GM19238 (cell line): Measurements from ENCODE around the gene SMOC2.
"Not testable (repeated sequence)": the region's sequence is repeated elsewhere in the genome, so short reads cannot be mapped to it uniquely, and the experiment has no call there.

Experiments
- DNase-seq: peaks from one replicate; pipeline ENCODE4 v3.0.0; 2011; ENCODE audit warnings: low spot score; ENCODE audit not compliant: insufficient read length

The SMOC2 gene

DNA sequence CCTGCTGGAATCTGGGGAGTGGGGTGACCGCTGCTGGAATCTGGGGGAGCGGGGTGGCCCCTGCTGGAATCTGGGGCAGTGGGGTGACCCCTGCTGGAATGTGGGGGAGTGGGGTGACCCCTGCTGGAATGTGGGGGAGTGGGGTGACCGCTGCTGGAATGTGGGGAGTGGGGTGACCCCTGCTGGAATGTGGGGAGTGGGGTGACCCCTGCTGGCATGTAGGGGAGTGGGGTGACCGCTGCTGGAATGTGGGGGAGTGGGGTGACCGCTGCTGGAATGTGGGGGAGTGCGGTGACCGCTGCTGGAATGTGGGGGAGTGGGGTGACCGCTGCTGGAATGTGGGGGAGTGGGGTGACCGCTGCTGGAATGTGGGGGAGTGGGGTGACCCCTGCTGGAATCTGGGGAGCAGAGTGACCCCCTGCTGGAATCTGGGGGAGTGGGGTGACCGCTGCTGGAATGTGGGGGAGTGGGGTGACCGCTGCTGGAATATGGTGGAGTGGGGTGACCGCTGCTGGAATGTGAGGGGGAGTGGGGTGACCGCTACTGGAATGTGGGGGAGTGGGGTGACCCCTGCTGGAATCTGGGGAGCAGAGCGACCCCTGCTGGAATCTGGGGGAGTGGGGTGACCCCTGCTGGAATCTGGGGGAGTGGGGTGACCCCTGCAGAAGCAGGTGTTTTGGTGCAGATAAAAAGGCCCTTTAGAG, 97.4 kb downstream of the SMOC2 start:
- not testable (repeated sequence) for DNase-seq

DNA sequence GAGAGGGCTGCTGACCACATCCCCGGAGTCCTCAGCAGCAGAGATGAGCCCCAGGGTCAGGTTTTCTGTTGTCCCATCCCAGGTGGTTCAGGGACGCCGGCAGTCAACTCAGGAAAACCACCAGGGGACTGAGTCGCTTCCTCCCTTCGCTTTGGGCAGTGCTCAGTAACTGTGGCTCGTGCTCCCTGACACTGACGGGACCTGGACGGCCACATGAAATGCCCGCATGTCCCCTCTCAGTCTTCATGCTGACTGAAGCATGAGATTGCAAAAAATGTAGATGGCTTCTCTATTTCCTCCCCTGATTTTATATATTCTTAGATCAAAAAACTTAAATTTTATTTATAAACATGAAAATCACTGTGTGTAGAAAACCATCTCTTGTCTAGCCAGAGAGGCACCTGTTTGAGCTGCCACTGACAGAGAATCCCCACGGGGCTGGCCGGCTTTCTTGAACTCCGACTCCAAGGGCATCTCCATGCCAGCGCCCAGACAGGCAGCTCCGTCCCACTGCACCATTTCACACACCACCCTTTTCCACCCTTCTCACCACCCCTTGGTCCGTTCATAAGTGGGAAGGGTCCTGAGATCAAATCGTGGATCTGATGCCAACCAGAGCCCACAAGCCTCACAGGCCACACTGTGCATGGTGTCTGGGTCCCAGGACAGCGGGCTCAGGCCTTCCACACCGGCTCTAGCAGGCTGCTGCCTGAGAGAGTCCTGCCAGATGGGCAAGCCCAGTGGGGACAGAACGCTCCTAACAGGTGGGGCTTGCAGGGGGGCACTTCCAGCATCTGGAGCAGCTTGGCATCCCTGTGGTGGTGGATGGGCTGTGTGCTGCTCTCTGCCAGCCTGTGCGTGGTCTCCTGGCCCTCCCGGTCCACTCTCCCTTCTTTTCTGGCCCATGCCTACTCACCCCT, 98.2 kb downstream of the SMOC2 start:
- DNase-seq, result no peak

DNA sequence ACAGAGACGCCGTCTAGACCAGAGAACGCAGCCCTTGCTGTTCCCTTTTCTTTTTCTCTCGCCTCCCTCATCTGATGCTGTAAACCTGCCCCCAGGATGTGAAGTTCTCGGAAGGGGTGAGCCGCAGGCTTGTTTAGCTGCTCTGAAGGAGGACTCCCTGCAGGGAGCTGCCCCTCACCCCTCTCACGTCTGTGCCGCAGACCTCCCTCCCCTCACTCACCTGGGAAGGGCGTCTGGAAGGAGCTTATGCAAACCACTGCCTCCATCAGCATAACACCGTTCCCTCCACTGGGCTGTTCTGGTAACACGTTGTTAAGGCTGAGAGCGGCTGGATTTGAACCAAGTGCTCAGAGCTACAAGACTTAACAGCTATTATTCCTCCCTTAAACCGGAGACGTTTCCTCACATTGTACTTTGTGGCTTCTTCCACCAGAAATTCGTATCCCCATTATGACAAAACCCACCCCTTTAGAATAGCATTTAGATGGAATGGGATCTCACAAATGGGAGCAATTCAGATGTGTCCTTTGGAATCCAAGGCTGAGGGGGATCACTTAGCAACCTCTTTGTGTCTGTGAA, 99.8 kb downstream of the SMOC2 start:
- DNase-seq, result no peak

DNA sequence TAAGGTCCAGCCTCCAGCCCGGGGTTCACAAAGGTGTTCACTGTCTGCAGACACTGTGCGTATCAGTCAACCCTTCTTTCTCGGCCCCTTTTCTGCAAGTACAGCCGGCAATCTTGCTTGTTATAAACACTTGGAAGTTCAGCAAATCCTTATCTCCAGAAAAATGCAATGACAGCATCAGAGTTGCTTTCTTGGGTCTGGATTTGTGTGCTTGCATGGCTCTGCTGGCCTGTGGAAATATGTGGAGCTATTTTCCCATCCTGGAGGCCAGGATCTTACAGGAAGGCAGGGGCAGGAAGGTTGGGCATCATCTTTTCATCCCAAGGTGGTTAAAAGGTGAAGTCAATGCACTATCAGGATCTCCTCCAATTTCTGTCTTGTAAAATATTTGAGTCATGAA, 100.3 kb downstream of the SMOC2 start:
- DNase-seq, result no peak

DNA sequence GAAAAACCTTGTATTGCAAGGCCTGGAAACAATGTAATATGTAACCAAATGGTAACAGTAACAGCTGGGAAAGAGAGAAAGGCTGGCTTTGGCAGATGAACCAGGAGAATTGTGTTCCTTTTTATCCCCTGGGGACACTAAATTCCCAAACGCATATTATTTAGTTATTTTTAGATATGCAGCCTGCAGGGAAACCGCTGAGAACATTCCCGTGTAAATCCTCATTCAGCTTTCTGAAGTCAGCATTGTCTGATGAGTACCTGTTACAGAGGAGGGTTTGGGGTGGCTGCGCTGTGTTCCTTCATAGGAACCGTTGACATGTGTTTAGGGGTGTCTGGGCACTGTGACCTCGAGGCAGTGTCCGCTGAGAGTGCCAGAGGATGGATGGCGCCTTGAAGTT, 101.3 kb downstream of the SMOC2 start:
- DNase-seq, result no peak

DNA sequence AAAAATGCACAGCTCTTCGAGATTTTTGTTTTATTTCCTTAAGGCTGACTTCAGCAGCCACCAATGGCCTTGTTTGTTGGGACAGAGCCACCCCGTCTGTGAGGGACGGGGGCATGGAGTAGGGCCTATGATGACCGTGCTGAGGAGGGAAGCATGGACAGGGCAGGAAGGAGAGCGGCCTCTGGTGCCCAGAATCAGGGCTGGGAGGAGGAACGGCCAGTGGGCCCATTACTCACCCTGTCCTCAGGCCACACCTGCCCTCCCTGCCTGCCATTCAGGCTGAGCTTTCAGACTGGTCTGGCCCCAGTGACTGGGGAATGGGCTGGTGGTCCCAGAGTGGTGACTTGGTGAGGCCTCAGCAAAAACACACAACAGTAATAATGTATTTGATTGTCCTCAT, 104.4 kb downstream of the SMOC2 start:
- DNase-seq, result no peak

DNA sequence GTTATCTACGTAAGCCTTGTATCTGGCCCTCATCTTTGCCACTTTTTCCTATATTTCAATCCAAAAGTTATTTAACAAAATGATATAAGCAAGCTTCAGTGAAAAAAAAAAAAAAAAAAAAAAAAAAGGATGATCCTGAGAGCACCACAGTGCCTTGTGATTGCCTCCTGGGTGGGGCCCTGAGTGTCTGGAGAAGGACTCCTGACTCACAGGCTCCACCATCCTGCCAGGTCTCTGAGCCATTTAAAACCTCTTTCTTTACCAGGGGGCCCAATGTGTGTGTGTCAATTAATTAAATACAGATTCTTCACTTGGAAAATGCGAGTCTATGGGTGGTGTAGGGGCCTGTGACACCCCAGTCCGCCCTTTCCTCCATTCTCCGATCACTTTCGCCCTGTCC, 105.2 kb downstream of the SMOC2 start:
- DNase-seq, result no peak

DNA sequence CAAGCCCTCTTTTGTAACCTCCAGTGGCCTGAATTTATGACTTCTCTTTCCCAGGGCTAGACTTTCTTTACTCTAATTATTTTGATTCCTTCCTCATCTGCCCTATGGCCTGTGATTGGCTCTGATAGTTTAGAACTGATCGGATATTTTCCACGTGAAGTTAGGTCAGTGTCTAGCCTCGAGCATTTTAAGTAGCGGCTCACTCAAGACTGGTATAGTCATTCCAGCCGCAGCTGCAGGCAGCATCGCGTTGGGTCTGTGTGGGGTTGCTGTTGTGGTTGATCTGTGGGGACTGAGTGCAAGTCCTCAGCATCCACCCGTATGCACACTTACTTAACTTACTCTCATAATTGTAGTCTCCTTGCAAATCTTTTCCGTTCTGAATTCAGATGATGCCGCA, 105.7 kb downstream of the SMOC2 start:
- no peak for DNase-seq

DNA sequence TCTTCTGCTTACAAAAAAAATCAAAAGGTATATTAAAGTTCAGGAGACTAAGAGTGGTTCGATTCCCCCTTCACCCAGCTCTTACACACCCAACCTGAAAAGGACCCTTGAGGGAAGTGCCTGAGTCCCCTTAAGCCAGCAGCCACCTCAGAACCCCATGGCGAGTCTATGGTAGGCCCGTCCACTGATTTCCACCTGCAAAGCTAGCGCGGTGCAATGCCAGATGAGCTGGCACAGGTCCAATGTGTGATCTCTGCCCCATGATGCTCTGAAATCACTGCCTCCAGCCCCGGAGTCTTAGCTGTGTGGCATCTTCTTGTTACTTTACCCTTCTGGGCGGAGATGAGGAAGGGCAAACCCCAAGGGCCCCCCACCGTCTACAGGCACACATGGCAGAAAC, 109.3 kb downstream of the SMOC2 start:
- no peak for DNase-seq

DNA sequence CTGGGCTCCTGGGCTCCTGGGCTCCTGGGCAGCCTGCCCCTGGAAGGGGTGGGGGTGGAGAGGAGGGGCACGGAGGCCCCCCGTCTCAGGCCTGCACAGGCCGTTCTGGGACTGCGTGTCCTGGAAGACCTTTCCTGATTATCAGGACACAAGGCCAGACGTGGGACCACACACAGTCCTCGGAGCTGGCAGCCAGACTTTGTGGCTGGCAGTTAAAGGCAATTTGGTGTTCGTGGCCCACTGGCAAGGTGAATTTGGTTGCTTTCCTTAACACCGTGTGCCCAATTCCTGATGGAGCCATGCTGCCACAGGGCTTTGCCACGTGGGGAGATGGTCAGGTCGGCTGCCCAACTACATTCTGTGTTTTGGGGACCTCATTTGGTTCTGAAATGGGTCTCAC, 113.5 kb downstream of the SMOC2 start:
- DNase-seq, result no peak

DNA sequence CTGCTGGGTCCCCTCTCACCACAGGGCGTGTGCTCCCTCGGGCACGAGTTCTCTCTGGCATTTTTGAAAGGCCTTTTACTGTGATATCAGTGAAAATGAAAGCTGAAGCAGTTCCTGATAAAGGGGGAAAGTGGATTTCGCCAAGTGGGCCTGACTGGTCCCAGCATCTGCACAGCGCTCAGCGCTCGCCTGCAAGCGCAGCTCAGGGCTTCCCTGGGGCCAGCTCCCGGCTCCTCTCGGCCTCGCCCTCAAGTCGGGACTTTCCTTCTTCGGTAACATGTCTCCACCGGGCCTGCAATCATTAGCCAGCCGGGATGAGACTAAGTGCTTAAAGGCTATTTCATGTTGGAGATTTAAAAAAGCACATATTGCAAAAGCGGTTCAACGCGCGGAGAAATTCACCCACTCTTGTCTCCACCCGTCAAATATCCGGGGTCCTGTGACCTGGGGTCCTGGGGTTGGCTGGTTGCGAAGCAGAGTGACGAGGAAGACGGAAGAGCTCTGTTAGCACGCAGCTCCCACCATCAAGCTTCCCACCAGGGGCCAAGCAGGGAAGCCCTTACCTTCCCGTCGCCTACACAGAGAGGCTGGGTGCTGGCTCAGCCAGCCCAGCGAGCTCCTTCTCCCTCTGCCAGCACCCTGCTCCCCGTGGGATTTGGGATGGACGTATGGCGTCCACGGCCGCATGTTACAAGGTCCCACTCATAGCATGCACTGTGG, 114.1 kb downstream of the SMOC2 start:
- no peak for DNase-seq

DNA sequence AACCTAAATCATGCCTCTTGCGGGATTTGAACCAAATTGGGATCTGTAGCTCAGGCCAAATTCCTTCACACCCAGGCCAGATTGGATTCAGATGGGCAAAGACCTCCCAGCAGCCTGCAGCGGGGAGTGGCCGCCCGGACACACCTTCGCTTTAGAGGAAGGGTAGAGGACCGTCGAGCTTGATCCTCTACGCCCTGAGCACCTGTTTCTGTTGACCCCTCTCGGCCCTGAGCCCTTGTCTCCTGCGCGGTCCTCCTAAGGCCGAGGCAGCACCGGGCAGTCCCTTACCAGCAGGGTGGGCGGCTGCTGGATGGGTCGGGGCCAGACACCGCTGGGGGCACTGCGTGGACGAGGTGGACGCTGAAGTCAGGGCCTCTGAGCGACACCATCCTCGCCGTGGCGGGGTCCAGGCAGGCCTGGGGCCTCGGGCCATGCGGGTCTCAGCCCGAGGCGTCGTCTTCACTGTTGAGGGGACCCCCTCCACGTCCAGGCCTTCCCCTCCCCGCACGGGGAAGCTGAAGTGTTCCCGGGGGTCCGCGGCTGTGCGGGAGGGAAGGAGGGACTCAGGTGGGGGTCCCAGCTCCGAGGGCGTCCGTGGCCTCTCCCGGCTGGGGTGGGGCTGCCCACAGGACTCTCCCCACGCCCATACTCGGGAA, 114.8 kb downstream of the SMOC2 start:
- DNase-seq, result no peak

DNA sequence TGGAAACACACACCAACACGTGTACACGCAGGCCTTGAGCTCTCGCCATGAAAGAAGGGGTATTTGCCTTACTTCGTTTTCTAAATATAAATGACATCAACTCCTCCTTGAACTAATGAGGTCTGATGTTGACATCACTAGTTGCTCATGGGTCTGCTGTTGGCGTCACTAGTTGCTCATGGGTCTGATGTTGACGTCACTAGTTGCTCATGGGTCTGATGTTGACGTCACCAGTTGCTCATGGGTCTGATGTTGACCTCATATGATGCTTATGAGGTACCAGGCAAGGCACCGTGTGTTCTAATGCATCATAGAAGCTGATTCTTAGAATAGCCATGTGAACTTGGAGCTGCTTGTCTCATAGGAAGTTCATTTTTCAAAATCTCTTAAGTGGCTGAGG, 116.5 kb downstream of the SMOC2 start:
- no peak for DNase-seq

DNA sequence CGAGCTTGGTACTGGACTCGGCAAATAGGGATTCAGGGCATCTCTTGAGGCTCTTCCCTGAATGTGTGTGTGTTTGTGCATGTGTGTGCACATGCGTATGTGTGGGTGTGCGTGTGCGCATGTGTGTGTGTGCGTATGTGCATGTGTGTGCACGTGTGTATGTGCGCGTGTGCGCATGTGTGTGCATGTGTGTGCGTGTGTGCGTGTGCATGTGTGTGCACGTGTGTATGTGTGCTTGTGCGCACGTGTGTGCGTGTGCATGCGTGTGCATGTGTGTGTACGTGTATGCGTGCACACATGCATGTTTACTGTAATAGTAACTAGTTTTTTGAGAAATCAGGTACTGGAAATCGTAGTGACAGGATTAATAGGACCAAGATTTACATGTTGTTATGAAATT, 117.7 kb downstream of the SMOC2 start:
- no peak for DNase-seq

DNA sequence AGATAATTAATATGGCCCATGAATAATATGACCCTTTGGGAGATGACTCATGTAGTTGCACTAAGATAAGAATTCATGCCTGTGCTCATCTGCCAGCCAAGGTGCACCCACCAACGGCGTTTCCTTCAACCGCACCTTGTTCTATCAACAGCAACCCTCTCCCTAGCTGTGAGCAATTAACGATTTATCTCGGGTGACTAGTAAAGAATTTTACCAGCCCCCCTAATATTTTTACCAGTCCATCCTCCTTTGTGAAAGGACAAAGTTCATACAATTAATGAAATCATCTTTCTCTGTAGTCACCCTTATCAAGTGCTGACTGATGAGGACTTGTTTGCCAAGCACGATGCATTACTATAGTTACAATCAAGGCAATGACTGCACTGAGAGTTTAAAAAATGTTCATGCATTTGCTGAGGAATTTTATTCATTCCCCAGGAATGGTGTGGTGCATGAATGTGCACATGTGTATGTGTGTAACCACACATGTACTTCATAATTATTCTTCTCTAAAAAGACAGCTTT, 118.7 kb downstream of the SMOC2 start:
- DNase-seq, result no peak

DNA sequence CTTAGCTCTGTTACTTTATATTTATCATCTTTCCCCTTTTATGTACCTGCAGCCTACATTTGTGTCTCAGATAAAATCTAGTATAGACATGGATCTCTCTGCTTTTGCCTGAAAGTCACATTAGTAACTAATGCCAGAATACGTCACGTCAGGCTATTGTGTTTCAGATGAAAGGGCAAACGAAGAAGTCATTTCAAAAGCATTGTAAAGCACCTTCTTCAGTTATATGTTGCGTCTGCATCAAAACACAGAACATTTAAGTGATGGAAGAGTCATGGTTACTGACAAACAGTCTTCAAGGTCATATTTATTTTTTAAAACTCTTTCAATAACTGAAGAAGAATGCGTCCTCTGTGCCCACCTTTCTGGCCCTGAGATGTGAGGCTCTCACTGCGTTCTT, 119.1 kb downstream of the SMOC2 start:
- DNase-seq, result no peak

DNA sequence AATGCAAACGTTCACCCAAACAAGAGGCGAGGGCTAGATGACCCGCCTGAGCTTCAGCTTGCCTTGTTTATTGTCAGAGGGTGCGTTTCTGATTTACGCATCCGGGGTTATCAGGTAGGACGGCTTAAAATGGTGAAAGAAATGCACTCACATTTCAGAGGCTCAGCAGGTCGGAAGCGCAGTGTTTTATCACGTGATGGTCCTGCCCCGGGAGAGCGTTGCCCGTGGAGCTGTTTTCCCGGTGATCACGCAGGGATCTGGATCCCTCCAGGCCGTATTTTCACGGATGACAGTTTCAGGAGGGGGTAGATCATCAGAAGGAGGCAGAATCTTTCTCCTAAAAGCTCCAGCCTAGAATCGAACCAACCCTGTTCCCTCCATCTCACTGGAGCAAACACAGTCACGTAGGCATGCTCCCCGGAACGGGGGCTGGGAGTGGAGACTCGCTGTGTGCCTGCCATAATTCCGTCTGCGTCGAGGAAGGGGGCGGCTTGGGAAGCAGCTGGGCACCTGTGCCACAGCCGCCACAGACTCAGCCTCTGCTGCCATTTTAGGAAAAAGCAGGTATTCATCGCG, 121.7 kb downstream of the SMOC2 start:
- DNase-seq, result no peak

DNA sequence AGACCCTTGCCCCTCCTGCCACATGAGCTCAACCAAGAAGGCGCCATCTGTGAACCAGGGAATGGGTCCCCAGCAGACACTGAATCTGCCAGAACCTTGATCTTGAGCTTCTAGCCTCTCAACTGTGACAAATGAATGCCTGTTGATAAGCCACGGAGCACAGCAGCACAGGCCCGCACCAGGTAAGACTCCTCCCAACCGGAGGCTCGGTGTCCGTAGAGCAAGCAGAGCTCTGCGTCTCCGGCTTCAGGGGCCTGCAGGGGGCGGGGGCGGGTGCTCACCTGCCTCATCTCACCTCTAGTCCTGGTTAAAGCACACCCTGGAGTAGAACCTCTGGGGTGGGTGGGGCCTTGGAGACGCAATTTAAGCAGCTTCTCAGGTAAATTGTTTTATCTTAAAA, 122.7 kb downstream of the SMOC2 start:
- no peak for DNase-seq

DNA sequence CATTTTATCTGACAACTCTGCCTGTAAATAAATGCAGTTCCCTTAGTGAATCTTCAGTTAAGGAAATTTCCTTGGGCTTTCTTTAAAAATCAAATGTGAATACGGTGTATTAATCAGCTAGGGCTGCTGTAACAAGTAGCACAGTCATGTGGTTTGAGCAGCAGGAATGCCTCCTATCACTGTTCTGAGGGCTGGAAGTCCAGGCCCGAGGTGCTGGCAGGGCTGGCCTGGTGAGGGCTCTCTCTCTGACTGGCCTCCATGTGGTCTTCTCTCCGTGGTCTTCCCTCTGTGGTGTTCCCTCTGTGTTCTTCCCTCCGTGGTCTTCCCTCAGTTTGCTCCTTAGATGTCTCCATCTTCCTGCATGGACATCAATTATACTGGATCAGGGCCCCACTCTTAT, 124.1 kb downstream of the SMOC2 start:
- no peak for DNase-seq

DNA sequence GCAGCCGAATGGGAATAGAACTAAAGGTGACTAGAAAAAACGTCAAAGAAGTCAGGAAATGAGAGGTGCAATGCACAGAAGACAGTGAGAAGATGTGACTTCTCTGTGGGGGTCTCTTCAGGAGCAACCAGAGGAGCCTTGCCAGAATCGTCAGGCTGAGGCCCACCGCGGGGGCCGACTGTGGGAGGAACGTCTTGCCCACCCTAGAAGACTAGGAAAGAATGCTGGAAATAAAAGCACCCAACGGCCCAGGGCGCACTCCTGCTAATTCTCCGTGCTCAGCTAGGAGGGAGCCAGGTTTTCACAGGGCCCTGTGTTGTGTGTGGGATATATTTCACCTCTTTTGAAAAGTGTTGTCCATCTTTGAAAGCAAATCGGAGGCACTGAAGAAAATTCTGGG, 129.2 kb downstream of the SMOC2 start:
- no peak for DNase-seq

DNA sequence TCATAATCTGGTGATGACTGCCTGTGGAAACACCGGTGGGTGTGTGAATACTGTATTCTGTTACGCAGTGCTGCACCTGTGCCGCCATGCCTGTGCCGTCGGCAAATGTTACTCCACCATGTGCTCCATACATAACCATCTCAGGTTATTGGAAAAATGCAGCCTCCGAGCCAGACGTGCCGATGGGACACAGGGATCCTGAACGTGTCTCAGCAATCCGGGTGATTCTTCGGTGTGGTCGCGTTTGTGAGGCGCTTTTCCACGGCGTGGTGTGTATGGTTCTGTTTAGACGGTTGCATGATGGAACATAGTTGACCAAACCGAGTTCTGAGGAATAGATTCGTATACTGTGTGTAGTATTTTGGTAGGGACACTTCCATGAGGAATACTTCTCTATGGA, 130.3 kb downstream of the SMOC2 start:
- DNase-seq, result no peak
